Body of pancreas (tissue), 4 donors: ENCODE data around the gene DR1. TPM values are rescaled to one million over a fixed set of nuclear protein-coding genes. Genes with fewer than 3 reads are reported as not detected.
A peak's percentile ranks its signal among the peaks of the same experiment; 100 is the strongest.

ENCODE experiments used
- ATAC-seq: fragments of 150-250 bp; one replicate; pipeline ENCODE4 v1.9.1; 2016
- DNase-seq, 4 donors: peaks; one replicate each; pipeline ENCODE4 v3.0.0-alpha.2; 2019
- H3K27ac ChIP-seq, 4 donors: fragments of 200-600 bp; sonication (generic); 1 replicate in 3 of 4; 2 replicates in 1 of 4; pipeline versions ENCODE4 v1.5.1 to v1.6.1; 2016 to 2019; ENCODE audit warnings: mild to moderate bottlenecking in 1 of 4, mixed read lengths in 1 of 4, moderate library complexity in 1 of 4
- H3K27me3 ChIP-seq, 2 donors: fragments of 200-600 bp; sonication (generic); one replicate each; pipeline ENCODE4 v1.6.0; 2016; ENCODE audit warnings: mild to moderate bottlenecking in 1 of 2
- H3K36me3 ChIP-seq, 2 donors: fragments of 200-600 bp; sonication (generic); replicated peaks in 1 of 2; 2 replicates each; pipeline ENCODE4 v1.5.1; 2016; ENCODE audit warnings: low read depth in 2 of 2; ENCODE audit not compliant: insufficient read depth in 1 of 2
- H3K4me1 ChIP-seq: fragments of 200-600 bp; sonication (generic); one replicate; pipeline ENCODE4 v1.6.0; 2016
- H3K4me3 ChIP-seq, 2 donors: fragments of 200-600 bp; sonication (generic); 1 replicate in 1 of 2; 2 replicates in 1 of 2; pipeline ENCODE4 v1.5.1; 2016 to 2019
- H3K9me3 ChIP-seq, 3 donors: fragments of 200-600 bp; sonication (generic); 1 replicate in 2 of 3; 2 replicates in 1 of 3; pipeline ENCODE4 v1.5.1; 2016
- CTCF ChIP-seq, 7 experiments: fragments of 450-650 bp in 4 of 7; fragments of 200-600 bp in 3 of 7; sonication (generic) in 3 of 7; IDR thresholded peaks; one replicate each; pipeline ENCODE4 v1.5.1; 2016 to 2019; ENCODE audit warnings: antibody characterized with exemption in 7 of 7
- POLR2A ChIP-seq, 3 donors: fragments of 450-650 bp; IDR thresholded peaks; one replicate each; pipeline ENCODE4 v1.6.1; 2016; ENCODE audit warnings: antibody characterized with exemption in 3 of 3, mild to moderate bottlenecking in 2 of 3
- WGBS, 2 donors: methylation state at CpG; one replicate each; pipeline ENCODE4 v1.1.5; 2017; 5-methylcytosine and 5-hydroxymethylcytosine counted together
- intact Hi-C: fragments of 100-400 bp; cut with DNase I; formaldehyde crosslinking; loops from one replicate; pipeline ENCODE4 v1.15.1; 2023
- total RNA-seq, 2 donors: library from RNA; depleted of rRNA; stranded (reverse); fragments of >200 nt; gene quantifications; one replicate each; pipeline ENCODE4 v1.1.0, GENCODE V29; 2016

DR1 gene
- total RNA-seq, 2 donors from 2014 or later = 9.9 to 23.3 TPM

- intact Hi-C loops = no loop called here
- 92 to 97% methylated on average over 1 of the region's 1 CpG for WGBS, 2 donors
- ATAC-seq (no peak), DNase-seq (no peak)
- no peaks in the 10 kb centered on the region for H3K4me1 ChIP-seq
- H3K36me3 ChIP-seq = no peaks in the 10 kb centered on the region
- H3K4me3 ChIP-seq = no peak overlapping the region
- no peaks in the 10 kb centered on the region for H3K9me3 ChIP-seq
- no peak overlapping the region for H3K27ac ChIP-seq
- H3K27me3 ChIP-seq = no peaks in the 10 kb centered on the region
- no peak for TF ChIP-seq POLR2A (IDR thresholded peaks at IDR 0.05)
- no peak for TF ChIP-seq CTCF (IDR thresholded peaks at IDR 0.05)
Observed at GRCh38 chr1:93321720-93322119, 24.0 kb upstream of the DR1 start.

GRCh38 chr1:93322349-93322748 is 23.4 kb upstream of the DR1 start:
- Histone ChIP-seq H3K9me3 (no peaks in the 10 kb centered on the region), H3K36me3 (no peaks in the 10 kb centered on the region), H3K4me3 (no peak overlapping the region), H3K4me1 (no peaks in the 10 kb centered on the region), H3K27ac (no peak overlapping the region), H3K27me3 (no peaks in the 10 kb centered on the region)
- intact Hi-C loops = no loop called here
- TF ChIP-seq POLR2A (IDR thresholded peaks at IDR 0.05) = no peak
- TF ChIP-seq CTCF (IDR thresholded peaks at IDR 0.05) = no peak
- ATAC-seq = peak; percentile 33
- 29 to 45% methylated on average over 3 of the region's 3 CpGs for WGBS, 2 donors
- peak; percentile 12 to 46 (median 23) for DNase-seq

GRCh38 chr1:93323185-93323820 is 22.4 kb upstream of the DR1 start:
- no peaks in the 10 kb centered on the region for H3K36me3 ChIP-seq
- H3K27me3 ChIP-seq = no peaks in the 10 kb centered on the region
- 69 to 76% methylated on average over 3 of the region's 3 CpGs for WGBS, 2 donors
- ATAC-seq (no peak), DNase-seq (no peak)
- H3K4me1 ChIP-seq = no peaks in the 10 kb centered on the region
- H3K27ac ChIP-seq = no peak overlapping the region
- intact Hi-C loops = no loop called here
- H3K4me3 ChIP-seq = no peak overlapping the region
- TF ChIP-seq CTCF (IDR thresholded peaks at IDR 0.05) (no peak), POLR2A (IDR thresholded peaks at IDR 0.05) (no peak)
- no peaks in the 10 kb centered on the region for H3K9me3 ChIP-seq

- Histone ChIP-seq H3K4me3 (no peak overlapping the region), H3K27me3 (no peaks in the 10 kb centered on the region), H3K9me3 (no peaks in the 10 kb centered on the region), H3K36me3 (no peaks in the 10 kb centered on the region), H3K27ac (no peak overlapping the region), H3K4me1 (no peaks in the 10 kb centered on the region)
- no peak for DNase-seq
- ATAC-seq = no peak
- 69% methylated on average over 8 of the region's 8 CpGs for WGBS, 2 donors
- intact Hi-C loops = no loop called here
- TF ChIP-seq CTCF (IDR thresholded peaks at IDR 0.05) = no peak
- no peak for TF ChIP-seq POLR2A (IDR thresholded peaks at IDR 0.05)
Observed at GRCh38 chr1:93324486-93325464, 20.9 kb upstream of the DR1 start.
